Epithelial cell of prostate (primary cell): ENCODE data around the gene EPHB4.
"Not testable (repeated sequence)": the region's sequence is repeated elsewhere in the genome, so short reads cannot be mapped to it uniquely, and the experiment has no call there.

Experiments used
- DNase-seq: peaks from one replicate; pipeline ENCODE4 v3.0.0-alpha.2; 2011; ENCODE audit warnings: low read depth, low spot score
- H3K27ac ChIP-seq: fragments of 450-650 bp; 2 replicates; pipeline ENCODE4 v1.5.1; 2017; ENCODE audit warnings: mild to moderate bottlenecking

The EPHB4 gene

GRCh38 chr7:100854899-100855298 is 27.6 kb upstream of the EPHB4 start:
- not testable (repeated sequence) for H3K27ac ChIP-seq, DNase-seq

- no peak for DNase-seq
Measured at GRCh38 chr7:100854146-100854895, 27.0 kb upstream of the EPHB4 start.

GRCh38 chr7:100852048-100852872 is 24.9 kb upstream of the EPHB4 start, which contains the start of gene SLC12A9:
Gene SLC12A9, plus strand, starts transcription at chr7:100852713. Its CDS starts 1,485 bp downstream, at chr7:100854198.
- H3K27ac ChIP-seq, result peak within 1 kb of the TSS; percentile 38
- DNase-seq, result no peak

More at GRCh38 chr7:100854146-100854895, 27.0 kb upstream of the EPHB4 start:
- H3K27ac ChIP-seq, result no peak overlapping the region

DNA sequence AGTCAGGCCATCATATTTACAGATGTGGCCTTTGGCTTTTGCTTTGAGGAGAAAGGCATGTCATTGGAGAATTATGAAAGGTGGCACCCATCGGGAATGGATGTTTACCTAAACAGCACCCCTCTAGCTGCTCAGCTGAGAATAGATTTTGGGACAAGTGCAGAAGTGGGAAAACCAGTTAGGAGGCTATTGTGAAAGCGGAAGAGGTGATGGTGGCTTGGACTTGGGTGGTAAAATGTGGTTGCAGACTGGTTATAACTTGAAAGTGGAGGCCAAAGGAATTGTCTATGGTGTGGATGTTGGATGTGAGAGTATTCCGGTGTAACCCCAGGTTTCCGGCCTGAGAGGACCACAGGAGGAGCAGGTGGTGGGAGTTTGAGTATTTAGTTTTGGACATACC is 20.0 kb upstream of the EPHB4 start:
- no peak overlapping the region for H3K27ac ChIP-seq
- no peak for DNase-seq

DNA sequence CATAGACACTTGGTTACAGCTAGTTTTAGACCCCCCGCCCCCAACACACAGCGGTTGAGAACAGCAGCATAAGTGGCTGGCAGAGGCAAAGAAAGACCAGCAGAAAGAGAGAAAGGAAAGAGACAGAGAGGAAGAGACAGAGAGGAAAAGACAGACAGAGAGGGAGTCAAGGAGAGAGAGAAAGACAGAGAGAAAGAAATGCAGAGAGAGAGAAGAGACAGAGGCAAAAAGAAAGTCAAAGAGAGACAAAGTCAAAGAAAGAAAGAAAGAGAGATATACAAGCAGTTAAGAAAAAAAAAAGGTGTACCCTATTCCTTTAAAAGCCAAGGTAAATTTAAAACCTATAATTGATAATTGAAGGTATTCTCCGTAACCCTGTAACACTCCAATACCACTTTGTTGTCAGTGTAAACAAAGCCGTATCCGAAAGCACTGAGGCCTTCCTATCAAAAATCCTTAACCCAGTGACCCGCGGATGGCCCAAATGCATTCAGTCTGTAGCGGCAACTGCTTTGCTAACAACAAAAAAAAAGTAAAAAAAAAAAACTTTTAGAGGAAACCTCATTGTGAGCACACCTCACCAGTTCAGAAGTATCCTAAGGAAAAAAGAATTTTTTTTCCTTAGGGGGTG is 13.3 kb upstream of the EPHB4 start:
- no peak overlapping the region for H3K27ac ChIP-seq
- DNase-seq, result no peak

DNA sequence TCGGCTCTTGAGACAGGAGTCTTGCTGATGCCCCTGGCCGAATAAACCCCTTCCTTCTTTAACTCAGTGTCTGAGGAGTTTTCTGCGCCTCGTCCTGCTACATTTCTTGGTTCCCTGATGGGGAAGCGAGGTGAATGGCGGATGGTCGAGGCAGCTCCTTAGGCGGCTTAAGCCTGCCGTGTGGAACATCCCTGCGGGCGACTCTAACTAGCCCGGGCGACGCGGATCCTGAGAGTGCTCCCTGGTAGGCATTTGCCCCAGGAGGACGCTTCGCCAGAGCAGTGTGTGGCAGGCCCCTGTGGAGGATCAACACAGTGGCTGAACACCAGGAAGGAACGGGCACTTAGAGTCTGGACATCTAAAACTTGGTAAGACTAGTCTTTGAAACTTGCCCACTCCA is 12.0 kb upstream of the EPHB4 start:
- H3K27ac ChIP-seq, result no peak overlapping the region
- no peak for DNase-seq

DNA sequence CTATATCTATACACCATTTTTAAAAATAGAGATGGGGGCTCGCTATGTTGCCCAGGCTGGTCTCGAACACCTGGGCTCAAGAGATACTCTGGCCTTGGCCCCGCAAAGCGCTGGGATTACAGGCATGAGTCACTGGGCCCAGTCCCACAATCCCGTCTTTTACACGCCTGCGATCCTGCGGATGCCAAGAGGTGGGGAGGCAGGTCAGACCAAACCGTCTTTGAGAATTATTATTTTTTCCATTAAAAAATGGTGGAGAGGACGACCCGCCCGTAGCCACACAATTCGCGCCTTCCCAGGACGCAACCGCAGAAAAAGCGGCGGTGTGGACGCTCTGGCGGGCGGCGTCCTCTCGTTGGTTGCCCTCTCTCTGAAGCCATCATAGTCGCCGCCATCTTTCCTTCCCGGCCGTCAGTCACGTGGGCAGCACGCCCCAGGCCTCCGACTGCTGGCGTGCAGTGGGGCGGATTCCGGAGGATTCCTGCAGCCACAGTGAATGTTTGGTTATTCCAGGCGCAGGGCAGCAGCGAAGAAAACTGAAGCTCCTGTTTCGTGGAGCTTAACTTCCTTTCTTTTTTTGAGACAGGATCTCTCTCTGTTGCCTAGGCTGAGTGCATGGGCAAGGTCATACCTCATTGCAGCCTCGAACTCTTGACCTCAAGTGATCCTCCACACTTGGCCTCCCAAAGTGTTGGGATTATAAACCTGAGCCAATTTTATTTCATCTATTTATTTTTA is 9.9 kb upstream of the EPHB4 start:
- no peak for DNase-seq
- H3K27ac ChIP-seq, result peak overlapping the region; percentile 87

GRCh38 chr7:100836812-100837098 is 9.4 kb upstream of the EPHB4 start:
- H3K27ac ChIP-seq, result peak overlapping the region; percentile 87
- DNase-seq, result no peak

DNA sequence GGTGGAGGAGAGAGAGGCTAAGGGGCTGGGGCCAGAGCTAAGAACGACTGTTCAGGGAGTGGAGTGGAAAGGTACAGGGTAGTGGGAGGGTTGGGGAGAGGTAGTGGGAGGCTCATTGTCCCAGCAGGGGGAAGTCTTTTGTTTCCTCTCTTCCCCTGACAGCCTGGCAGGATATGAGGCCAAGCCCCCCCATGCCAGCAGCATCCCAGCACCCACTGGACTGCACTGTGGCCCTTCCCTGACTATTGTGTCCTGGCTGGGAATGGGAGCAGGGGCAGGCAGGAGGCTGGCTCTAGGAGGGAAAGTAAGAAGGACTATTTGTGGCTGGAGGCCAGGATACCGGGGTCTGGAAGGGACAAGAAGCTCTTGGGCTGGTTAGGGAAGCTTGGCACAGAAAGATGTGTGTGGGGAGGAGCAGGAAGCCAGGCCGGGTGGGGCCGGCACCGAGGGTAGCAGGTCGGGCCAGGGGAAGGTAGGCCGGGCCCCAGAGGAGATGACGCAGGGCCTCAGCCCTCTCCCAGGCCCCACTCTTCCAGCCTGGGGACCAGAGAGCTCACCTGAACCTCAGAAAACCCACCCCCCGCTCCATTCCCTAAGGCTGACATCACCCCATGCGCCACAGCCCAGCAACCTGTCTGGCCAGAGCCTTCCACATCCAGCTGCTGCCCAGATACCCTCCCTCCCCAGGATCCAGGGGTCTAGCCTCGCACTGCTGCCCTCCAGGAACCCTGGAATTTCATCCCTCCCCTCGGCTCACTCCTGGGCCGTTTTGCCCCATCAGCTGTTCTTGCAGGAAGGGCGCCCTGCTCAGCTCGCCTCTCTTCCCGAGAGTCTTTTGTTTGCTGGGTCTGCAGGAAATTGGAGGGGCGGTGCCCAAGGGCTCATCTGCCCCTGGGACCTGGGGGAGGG is 8.8 kb upstream of the EPHB4 start:
- no peak for DNase-seq
- H3K27ac ChIP-seq, result peak overlapping the region; percentile 87

DNA sequence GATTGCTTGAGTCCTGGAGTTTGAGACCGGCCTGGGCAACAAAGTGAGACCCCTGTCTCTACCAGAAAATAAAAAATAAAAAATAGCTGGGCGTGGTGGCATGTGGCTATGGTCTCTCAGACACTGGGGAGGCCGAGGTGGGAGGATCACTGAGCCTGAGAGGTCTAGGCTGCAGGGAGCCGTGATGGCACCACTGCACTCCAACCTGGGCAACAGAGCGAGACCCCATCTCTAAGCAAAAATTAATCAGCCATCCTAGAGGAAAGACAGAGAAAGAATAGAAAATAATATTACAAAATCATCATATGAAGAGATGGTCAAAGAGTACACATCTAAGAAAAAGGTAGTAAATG is 4.9 kb upstream of the EPHB4 start:
- no peak overlapping the region for H3K27ac ChIP-seq
- DNase-seq, result no peak

DNA sequence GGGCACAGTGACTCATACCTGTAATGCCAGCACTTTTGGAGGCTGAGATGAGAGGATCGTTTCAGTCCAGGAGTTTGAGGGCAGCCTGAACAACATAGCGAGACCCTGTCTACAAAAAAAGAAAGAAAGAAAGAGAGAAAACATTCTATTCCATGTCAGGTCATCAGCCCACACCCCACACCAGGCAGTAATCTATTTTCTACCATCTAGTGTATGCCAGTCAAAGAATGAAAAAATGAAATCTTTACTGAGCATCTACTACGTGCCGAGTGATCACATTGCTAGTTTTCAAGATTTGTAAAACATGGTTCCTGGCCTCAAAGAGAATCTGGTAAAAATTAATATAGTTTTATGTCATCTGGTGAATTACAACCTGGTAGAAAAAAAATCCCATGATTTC is 3.1 kb upstream of the EPHB4 start:
- H3K27ac ChIP-seq, result no peak overlapping the region
- no peak for DNase-seq

DNA sequence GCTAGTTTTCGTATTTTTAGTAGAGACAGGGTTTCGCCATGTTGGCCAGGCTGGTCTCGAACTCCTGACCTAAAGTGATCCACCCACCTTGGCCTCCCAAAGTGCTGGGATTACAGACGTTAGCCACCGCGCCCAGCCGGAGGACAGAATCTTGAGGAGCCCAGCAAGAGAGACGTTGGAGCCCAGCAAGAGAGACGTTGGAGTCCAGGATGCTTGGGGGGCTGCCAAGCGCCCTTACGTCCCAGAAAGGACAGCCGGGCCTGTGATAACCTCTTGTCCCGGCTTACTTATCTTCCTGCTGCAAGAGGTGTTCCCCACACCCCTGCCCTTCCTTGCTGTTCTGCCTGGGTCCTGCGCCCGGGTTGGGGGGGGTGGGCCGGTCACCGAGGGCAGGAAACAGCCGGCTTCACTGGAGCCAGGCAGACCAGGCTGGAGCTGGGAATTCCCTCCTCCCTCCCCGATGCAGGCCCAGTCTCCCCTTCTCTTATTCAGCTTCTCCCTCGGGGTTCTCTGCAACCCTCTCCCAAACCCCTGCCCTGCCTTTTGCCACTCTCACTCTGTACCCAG is 1.9 kb upstream of the EPHB4 start:
- H3K27ac ChIP-seq, result no peak overlapping the region
- DNase-seq, result no peak

DNA sequence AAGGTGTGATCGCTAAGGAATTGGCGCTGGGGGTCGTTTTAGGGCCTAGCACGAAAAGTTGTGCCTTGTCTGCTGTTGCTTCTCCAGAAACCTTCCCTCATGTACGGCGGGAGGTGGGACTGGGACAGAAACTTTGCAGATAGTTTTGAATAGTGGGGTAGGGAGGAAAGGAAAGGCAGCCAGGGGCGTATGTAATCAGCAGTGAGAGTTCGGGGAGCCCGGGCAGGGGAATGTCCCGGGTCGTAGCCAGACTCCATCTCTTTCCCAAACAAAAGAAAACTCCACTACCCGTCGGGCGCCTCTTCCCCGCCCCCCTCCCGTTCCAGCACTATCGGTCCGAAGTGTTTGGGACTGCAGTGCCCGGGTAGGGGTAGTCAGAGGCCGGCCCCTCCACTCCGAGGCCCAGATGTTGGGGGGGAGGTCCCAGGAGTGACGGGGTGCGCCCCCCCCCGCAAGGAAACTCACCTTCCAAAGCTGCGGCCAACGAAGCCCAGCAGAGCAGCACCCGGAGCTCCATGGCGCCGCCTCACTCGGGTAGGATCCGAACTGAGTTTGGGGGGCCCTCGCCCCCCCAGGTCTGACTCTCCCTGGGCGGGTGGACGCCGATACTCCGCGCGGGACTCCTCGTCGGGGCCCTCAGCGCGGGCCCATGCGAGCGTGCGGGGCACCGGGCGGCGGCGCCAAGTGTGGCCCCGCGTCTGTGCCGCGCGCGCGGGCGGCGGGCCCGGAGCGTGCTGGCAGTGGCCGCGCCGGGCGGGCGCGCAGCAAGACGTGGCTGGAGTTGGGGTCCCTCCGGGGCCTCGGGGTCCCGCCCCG is 601 bp downstream of the EPHB4 start:
- no peak for DNase-seq
- H3K27ac ChIP-seq, result peak overlapping the region; percentile 84

DNA sequence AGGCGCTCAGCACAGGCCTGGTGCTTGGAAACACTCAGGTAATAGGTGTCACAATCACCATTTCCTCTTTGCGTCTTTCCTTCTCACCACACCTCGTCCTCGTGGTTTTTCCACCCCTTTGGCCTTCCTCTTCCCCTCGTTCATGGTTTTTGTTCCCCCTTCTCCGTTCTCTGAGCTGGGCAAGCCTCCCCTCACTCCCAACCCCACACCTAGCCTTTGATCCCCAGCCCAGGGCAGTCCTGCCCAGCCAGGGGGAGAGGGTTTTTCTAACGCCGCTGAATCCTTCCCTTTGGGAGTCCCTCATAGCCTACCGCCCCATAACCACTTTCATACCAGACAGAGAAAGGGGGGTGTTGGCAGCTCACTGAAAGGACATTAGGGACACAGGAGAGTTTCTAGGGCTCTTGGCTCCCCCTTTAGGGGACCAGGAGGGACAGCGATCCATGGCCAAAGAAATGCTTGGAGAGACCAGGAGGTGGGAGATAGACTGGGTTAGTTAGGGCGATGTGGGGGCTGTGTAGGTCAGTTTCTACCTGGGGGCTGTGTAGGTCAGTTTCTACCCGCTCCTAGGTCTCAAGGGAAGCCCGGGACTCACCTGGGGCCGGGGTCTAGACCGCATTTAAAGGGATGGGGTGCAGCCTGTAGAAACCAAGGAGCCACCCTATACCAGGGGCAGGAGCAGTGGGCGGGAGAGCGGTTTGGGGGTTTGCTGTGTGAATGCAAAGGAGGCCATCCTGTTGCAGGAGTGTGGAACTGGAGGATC is 1.4 kb downstream of the EPHB4 start:
- no peak for DNase-seq
- H3K27ac ChIP-seq, result peak overlapping the region; percentile 84

DNA sequence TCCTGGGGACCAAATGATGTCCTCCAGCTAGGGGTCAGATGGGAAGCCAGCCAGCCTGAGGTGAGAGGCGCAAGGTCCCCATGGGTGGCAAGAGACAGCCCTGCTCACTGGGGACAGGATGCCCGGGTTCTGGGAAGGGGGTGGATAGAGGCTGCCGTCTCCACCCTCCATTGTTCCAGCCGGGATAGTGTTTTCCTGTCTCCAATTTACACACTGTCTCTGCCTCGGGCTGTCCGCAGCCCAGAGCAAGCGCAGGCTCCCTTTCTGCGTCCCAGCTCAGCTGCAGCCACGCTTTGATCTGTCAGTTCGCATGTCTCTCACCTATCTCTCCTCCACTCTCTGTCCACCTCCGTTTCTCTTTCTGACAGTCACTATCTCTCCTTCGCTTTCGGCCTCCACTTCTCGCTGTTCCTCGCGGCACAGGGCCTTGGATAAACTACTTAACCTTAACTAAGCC is 2.1 kb downstream of the EPHB4 start:
- H3K27ac ChIP-seq, result peak overlapping the region; percentile 84
- DNase-seq, result no peak

DNA sequence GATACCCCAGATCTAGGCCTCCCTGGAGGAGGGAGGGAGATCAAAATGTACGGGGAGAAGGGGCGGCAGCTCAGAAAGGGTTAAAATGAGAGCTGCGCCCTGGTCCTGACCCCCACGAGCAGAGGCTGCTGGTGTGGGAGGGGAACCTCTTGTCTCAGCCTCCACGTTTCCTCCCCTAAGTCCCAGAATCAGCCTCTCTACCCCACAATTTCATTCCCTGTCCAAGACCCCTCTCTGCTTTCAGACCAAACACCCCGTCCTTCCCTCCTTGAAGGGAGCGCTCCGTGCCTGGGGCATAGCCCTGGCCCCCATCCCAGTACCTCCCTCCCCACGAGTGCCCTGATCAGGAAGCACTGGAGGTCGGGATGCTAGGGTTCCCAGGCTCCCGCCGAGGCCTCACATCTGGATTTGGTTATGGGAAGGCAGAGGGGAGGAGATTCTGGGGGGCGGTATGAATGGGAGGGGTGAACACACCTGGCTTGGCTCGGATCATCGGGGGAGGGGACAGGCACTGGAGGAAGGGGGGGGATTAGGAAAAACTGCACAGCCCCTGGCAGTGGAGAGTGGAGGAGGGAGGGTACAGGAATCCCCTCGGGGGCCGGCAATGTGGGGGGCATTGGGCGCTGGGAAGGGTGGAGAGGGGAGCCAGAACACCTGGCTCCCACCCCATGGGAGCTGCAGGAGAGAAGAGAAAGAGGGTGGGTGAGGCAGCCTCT is 2.7 kb downstream of the EPHB4 start:
- H3K27ac ChIP-seq, result peak overlapping the region; percentile 84
- DNase-seq, result no peak

- H3K27ac ChIP-seq, result no peak overlapping the region
- DNase-seq, result no peak
Measured at GRCh38 chr7:100823534-100823933, 3.8 kb downstream of the EPHB4 start.
